Measurements from ENCODE around the gene EIF2B5.
A peak's percentile ranks its signal among the peaks of the same experiment; 100 is the strongest.
"Not testable (repeated sequence)": the region's sequence is repeated elsewhere in the genome, so short reads cannot be mapped to it uniquely, and the experiment has no call there.

Gene EIF2B5

DNA sequence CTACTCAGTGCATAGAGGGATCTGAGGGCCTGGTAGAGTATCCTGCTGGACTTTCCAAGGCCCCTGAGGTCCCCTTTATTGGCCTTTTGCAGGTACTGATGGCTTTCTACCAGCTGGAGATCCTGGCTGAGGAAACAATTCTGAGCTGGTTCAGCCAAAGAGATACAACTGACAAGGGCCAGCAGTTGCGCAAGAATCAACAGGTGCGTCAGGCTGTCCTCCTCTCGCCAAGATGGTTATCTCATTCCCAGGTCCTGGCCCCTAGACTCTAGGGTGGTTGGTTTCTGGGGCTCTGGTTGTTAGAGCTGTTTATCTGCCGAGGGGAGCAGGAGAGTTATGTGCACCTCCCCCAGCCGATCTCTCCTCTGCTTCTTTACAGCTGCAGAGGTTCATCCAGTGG, 9.3 kb downstream of the EIF2B5 start:
- no peak for DNase-seq (ENCODE audit: extremely low spot score, insufficient read length, low read depth)
- no peak for FAIRE-seq

DNA sequence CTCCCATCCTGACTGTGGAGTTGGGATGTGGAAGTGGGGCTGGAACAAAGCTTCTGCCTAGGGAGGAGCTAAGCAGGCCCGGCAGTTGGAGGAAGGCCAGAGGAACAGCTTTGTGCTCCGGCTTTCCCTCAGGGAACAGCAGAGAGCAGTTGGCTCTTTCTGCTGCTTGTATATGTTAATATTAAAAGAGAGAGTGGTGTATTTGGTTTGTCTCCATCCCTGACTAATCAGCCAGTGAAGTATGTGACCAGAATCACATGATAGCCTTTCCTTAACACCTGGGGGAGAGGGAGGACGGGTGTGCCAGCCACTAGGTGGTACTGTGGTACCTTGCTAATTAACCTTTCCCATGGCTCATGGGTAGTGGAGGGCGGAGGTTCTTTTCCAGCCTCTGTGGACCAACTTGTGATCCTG, 10.0 kb downstream of the EIF2B5 start:
- FAIRE-seq (peak; percentile 68), DNase-seq (ENCODE audit: extremely low spot score, insufficient read length, low read depth) (no peak)

DNA sequence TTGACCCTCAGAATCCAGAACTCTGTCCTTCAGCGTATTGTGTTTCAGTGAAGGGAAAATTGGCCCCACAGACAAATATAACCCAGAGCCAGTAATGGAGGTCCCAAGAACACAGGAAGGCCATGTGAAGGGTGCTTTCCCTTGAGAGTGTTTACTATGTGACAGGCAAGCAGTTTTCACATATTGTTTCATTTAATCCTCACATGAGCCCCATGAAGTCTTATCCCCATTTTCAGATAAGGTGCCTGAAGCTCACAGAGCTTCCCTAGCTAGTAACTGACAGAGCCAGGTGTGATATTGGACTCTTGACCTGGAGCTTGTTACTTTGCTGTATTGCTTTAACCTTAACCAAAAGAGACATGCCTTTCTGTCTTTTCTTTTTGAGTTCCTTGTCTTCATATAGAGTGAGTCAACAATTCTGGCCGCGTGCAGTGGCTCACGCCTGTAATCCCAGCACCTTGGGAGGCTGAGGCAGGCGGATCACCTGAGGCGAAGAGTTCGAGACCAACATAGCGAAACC, 10.7 kb downstream of the EIF2B5 start:
- FAIRE-seq (no peak), DNase-seq (ENCODE audit: extremely low spot score, insufficient read length, low read depth) (no peak)

DNA sequence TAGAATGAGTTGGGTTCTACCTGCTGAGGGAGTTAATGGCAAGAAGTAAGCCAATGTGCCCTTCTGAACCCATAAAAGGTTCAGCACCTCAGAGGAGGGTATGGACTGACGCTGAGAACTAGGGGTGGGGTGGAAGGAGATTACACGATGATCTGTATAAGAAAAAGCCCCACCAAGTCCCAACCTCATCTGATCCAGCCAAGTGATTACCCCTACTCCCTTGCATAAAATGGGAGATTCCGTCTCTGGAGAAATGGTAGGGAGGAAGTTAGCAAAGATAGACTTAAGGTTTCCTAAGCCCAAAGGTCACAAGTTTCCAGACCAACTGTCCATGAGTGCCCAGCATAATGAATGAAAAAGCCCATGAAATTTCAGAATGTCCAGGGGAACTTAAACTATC, 12.9 kb downstream of the EIF2B5 start:
- DNase-seq (ENCODE audit: extremely low spot score, insufficient read length, low read depth) (no peak), FAIRE-seq (no peak)

DNA sequence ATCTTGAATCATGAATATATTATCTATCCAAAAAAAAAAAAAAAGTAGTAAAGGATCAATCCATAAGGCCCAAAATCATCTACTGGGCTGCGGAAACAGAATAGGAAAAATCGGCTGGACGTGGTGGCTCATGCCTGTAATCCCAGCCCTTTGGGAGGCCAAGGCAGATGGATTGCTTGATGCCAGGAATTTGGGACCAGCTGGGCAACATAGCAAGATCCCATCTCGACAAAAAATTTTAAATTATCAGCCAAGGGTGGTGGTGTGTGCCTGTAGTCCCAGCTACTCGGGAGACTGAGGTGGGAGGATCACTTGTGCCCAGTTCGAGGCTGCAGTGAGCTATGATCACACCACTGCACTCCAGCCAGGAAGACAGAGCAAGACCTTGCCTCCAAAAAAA, 14.0 kb downstream of the EIF2B5 start:
- DNase-seq (ENCODE audit: extremely low spot score, insufficient read length, low read depth) = no peak
- no peak for FAIRE-seq

DNA sequence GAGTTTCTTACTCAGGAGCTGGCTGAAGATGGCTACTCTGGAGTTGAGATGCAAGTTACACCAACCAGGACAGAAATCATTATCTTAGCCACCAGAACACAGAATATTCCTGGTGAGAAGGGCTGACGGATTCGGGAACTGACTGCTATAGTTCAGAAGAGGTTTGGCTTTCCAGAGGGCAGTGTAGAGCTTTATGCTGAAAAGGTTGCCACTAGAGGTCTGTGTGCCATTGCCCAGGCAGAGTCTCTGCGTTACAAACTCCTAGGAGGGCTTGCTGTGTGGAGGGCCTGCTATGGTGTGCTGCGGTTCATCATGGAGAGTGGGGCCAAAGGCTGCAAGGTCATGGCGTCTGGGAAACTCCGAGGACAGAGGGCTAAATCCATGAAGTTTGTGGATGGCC, 14.6 kb downstream of the EIF2B5 start:
- FAIRE-seq; DNase-seq (ENCODE audit: extremely low spot score, insufficient read length, low read depth): not testable (repeated sequence)

DNA sequence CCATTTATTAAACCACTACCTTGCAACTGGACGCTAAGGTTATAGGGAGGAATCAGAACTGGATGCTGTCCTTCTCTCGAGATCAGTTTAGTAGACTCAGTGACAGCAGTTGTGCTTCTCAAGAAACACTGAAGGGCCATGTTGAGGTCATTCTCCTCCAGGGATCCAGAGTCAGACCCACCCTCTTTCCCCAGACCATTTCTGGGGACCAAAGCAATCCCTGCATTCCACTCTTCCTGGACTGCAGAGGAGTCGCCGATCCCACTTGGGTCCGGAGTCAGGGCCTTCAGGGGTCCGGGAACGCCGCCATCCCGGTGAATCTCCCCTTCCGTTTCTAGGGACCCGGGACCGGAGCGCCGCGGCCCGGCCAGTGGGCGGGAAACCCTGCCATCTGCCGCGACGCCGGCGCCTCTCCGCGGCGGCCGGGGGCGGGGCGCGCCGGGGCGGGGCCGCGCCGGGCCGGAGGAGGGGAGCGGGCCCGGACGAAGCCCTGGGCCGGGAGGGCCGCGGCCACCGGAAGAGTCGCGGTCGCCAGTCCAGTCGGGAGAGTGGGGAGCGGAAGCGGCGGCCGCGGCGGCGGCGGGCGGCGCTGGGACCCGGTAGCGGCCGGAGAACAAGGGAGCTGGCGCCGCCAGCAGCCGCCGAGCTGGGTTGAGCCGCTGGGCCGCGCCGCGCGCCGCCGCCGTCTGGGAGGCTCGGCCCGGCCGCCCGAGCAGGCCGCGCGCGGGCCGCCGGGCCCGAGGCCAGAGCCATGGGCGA, 19.9 kb downstream of the EIF2B5 start, which contains the start of gene DVL3:
Gene DVL3 (plus strand): TSS at position 493 of the 759 bp plus-strand sequence. CDS start 259 bp downstream, at position 752.
- FAIRE-seq (no peak), DNase-seq (ENCODE audit: extremely low spot score, insufficient read length, low read depth) (peak; percentile 70)

DNA sequence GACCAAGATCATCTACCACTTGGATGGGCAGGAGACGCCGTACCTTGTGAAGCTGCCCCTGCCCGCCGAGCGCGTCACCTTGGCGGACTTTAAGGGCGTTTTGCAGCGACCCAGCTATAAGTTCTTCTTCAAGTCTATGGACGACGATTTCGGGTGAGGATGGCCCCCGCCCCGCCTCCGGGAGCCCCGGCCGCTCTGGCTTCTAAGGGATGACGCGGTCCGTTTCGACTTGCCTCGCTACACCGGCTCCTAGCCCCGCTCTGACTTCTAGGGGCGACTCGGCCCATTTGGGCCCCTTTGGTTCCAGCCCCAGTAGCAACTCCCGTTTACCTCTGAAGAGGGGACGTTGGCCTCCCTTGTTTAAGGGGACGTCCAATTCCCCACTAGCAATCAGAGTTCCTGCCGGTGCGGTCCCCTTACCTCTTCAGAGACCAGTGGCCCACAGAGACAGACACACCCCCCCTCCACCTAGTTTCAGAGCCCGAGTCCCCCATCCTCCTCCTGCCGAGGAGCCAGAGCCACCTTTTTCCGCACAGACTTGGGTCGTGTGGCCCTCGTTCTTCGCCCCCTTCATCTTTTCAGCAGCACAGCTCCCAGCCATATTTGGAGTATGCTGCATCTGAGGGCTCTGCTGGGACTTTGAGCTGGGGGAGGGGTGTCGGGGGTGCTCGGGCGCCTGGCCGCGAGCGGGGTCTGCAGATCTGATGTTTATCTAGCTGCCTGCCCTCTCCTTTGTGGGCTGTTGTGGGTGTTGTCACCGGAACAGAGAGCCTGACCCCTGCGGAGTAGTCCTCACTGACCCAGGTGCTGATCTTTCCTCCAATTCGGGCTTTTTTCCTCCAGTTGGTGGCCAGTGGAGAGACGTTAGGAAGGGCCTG, 20.7 kb downstream of the EIF2B5 start:
- no peak for FAIRE-seq
- DNase-seq (ENCODE audit: extremely low spot score, insufficient read length, low read depth) = no peak

DNA sequence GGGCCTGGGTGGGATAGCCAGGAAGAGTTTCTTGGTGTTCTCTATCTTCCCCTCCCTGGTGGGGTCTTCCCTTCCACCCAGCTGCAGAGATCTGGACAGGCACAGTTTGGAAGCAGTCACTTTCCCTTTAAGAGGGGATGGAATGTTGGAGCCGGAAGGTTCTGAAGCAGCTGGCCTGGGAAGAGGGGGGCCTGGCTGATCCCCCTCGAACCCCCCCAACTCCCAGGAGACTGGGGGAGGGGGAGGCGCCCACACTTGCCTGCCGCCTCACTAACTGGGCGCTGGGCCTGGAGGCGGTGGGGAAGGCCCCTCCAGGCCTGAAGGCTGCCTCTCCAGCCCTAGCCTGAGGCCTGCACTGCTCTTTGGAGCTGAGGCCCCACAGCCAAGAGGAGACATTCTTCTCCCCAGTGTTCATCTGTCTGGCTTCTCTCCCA, 21.4 kb downstream of the EIF2B5 start:
- FAIRE-seq = no peak

DNA sequence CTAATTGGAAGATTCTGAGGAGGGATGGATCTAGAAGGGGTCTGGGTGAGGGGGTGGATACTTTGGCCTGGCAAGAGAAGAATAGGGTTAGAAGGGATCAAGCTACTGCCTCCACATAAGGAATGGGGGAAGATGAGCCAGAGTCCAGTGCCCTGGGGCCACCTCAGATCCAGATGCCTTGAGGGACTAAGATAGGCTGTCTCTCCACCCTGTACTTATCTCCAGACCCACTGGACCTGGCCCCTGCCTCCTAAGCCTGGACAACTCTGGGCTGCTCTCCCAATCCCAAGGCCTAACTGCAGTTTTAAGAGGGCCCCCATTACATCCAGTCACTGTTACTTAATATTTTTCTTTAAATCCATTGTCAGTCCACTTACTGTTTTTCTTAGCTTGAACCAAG, 22.0 kb downstream of the EIF2B5 start:
- DNase-seq (ENCODE audit: extremely low spot score, insufficient read length, low read depth) (no peak), FAIRE-seq (no peak)

More for the DNA sequence above, 21.4 kb downstream of the EIF2B5 start:
- no peak for DNase-seq (ENCODE audit: extremely low spot score, insufficient read length, low read depth)

DNA sequence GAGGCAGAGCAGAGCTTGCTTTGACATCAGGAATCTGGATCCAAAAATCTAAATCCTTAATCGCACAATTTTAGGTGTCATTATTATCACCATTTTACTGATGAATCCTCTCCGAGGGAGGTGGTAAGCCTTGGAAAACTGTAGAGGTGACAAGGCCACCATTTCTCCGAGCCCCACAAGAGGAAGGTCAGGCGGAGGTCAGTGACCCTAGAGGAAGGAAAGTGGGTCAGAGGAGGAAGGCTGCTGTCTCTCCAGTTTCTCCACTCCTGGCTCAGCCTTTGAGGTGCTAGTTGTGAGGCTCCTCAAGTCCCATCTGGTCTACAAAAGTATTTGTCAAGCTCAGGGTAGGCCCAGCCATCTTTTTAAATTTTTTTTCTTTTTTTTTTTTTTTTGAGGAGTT, 23.2 kb downstream of the EIF2B5 start:
- no peak for DNase-seq (ENCODE audit: extremely low spot score, insufficient read length, low read depth)
- FAIRE-seq = no peak

DNA sequence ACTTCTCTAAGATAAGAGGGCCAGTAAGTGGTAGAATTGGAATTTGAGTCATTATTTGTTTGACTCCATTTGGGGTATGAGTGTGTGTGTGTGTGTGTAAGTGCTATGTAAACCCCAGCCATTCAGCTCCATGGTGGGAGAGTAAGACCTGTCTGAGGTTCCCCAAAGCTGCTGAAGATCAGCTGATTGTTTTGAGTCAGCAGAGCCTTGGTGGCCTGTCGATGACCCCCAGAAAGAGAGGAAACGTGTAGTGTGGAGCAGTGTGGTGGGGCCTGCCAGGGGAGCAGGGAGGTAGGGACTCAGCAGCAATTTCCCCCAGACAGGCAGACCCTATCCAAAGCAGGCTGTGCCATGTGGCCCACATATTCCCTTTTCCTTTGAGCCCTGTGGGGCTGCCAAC, 25.3 kb downstream of the EIF2B5 start:
- no peak for DNase-seq (ENCODE audit: extremely low spot score, insufficient read length, low read depth)
- FAIRE-seq = no peak

DNA sequence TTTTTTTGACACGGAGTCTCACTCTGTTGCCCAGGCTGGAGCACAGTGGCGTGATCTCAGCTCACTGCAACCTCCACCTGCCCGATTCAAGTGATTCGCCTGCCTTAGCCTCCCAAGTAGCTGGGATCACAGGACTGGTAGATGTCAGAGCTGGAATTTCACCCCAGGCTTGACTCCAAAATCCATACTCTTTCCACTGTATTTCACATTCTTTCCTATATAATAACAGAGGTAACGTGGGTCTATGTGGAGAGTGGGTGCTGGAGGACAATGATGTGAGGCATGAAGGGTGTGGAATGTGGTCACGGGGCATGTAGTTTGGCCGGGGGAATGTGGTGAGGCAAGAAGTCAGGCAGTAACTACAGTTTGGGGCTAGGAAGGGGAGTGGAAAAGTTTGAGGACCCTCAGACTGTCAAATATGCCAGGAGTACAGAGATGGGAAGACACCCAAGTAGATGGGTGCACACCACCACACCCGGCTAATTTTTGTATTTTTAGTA, 27.5 kb downstream of the EIF2B5 start:
- DNase-seq (ENCODE audit: extremely low spot score, insufficient read length, low read depth); FAIRE-seq: not testable (repeated sequence)

DNA sequence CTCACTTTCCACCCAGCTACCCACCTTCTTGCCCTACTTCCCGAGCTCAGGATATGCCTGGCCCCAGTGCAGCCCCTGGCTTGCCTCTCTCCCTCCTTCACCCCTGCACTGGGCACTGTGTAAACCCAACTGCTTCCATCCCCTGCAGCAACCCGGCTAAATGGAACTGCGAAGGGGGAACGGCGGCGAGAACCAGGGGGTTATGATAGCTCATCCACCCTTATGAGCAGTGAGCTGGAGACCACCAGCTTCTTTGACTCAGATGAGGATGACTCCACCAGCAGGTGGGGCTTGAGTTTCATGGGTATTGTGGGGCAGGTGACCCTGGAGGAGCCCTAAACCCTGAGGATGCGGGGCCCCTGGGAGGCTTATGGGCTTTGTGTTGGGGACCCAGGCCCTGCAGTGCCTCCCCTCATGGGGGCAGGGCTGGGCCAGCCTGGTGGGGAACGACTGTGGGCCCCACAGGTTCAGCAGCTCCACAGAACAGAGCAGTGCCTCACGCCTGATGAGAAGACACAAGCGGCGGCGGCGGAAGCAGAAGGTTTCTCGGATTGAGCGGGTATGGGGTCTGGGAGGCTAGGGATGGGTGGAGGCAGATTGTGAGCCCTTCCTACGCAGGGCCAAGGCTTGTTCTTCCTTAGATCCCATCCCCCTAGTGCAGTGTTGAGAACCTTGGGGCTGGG, 29.6 kb downstream of the EIF2B5 start:
- no peak for FAIRE-seq
- no peak for DNase-seq (ENCODE audit: extremely low spot score, insufficient read length, low read depth)

DNA sequence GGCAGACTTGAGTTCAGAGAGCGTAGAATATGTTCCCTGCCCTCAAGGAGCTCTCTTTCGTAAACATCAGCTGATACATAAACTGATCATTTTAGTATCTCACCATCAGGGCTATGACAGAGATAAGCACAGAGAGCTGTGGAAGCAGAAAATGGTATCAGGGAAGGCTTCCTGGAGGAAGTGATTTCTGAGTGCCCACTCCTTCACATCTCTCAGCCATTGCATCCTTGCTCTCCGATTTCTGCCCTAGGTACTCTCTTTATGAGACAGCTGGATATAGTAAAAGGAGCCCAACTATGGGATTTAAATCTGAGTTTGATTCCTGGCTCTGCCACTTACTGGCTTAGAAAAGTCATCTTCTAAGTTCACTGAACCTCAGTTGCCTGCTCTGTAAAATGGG, 30.4 kb downstream of the EIF2B5 start:
- FAIRE-seq (no peak), DNase-seq (ENCODE audit: extremely low spot score, insufficient read length, low read depth) (no peak)

DNA sequence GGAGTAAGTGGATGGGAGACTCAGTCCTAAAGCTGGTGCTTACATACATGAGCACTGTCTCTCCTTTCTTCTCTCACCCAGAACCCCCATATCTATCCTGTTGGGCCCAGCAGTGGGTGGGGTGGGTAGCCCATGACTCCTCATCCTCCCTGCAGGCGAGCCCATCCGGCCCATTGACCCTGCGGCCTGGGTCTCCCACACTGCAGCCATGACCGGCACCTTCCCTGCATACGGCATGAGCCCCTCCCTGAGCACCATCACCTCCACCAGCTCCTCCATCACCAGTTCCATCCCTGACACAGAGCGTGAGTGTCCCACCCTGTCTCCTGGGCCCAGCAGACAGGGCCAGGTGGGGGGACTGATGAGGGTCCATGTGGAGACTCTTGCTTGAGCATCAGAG, 31.5 kb downstream of the EIF2B5 start:
- no peak for DNase-seq (ENCODE audit: extremely low spot score, insufficient read length, low read depth)
- FAIRE-seq = no peak

DNA sequence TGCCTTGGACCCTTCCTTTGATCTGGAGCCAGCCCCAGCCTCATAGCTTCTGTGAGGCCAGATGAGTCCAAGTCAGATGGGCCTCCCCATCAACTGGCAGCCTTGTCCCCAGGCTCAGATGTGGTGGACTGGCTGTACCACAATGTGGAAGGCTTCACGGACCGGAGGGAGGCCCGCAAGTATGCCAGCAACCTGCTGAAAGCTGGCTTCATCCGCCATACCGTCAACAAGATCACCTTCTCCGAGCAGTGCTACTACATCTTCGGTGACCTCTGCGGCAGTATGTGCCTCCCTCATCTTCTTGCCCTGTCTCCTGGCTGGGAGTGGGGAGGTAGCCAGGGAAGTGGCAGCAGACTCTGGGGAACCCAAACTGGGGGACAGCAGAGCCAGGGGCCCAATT, 32.6 kb downstream of the EIF2B5 start:
- FAIRE-seq (no peak), DNase-seq (ENCODE audit: extremely low spot score, insufficient read length, low read depth) (no peak)

DNA sequence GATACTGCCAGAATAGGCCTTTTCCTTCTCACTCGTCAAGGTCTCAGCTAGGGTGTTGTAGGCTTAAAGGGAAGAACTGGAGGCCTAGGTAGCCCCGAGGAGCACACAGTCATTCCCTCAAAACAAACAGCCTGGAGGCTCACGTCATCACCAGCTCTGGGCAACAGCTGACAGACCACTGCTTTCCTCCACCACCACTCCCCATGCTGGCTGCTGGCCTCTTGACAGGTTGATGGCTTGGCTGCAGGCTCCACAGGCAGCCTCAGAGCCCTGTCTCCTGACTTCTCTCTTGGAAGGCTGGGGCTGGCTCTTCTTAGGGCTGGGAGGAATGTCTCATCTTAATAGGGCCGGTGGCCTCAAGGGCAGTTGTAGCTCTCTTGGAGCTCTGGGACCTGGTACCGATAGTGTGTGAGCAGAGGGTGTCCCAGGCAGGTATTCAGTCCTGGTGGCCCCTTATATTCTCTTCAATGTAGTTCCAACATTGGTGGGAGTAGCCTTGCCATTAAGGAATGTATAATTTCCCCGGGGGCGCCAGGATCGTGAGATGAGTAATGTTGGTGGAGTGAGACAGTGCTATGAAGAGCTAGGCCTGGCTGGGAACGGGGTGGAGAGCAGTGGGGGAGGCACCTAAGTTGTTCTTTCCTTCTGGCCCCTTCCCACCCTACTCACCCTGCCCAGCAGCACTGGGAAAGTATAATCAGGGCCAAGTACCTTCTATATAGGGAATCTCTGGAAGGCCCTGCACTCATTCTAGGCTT, 33.4 kb downstream of the EIF2B5 start:
- DNase-seq (ENCODE audit: extremely low spot score, insufficient read length, low read depth) (no peak), FAIRE-seq (no peak)

Measured in GM18507 (cell line).